Neural cell (in vitro differentiated cells): ENCODE results near the gene NF2. TPM values are rescaled to one million over a fixed set of nuclear protein-coding genes. Genes with fewer than 3 reads are reported as not detected.

Experiments used
- H2AFZ ChIP-seq: fragments of 200-600, 300-800 bp; sonication (generic), shearing (Covaris generic); 2 replicates; pipeline ENCODE4 v1.6.0; 2014; ENCODE audit warnings: low read depth, mild to moderate bottlenecking, antibody characterized with exemption, low read length, moderate library complexity
- H3F3A ChIP-seq: fragments of 200-600 bp; shearing (Covaris generic); 2 replicates; pipeline ENCODE4 v1.6.1; 2016; ENCODE audit warnings: mild to moderate bottlenecking, moderate library complexity, mixed read lengths, antibody characterized with exemption, low read length; ENCODE audit not compliant: insufficient read depth, poor library complexity, severe bottlenecking
- H3K27ac ChIP-seq: fragments of 200-600, 300-800 bp; sonication (generic), shearing (Covaris generic); 2 replicates; pipeline ENCODE4 v1.5.1; 2014; ENCODE audit warnings: mild to moderate bottlenecking, low read length, moderate library complexity
- H3K27me3 ChIP-seq: fragments of 300-800, 200-600 bp; sonication (generic), shearing (Covaris generic); 2 replicates; pipeline ENCODE4 v1.6.0; 2014; ENCODE audit warnings: mild to moderate bottlenecking, low read depth, low read length, moderate library complexity; ENCODE audit not compliant: insufficient read depth
- H3K36me3 ChIP-seq: fragments of 300-800, 200-600 bp; sonication (generic), shearing (Covaris generic); 2 replicates; pipeline ENCODE4 v1.5.1; 2014; ENCODE audit warnings: mild to moderate bottlenecking, antibody characterized with exemption, low read length, moderate library complexity; ENCODE audit not compliant: insufficient read depth
- H3K4me2 ChIP-seq: fragments of 300-800, 200-600 bp; sonication (generic), shearing (Covaris generic); 2 replicates; pipeline ENCODE4 v1.6.0; 2014; ENCODE audit warnings: mild to moderate bottlenecking, low read length
- H3K4me3 ChIP-seq: fragments of 300-800, 200-600 bp; sonication (generic), shearing (Covaris generic); 2 replicates; pipeline ENCODE4 v1.5.1; 2014; ENCODE audit warnings: mild to moderate bottlenecking, low read length, moderate library complexity
- H3K79me2 ChIP-seq: fragments of 200-600 bp; shearing (Covaris generic); replicated peaks from 2 replicates; pipeline ENCODE4 v1.6.0; 2014; ENCODE audit warnings: mild to moderate bottlenecking, low read length, moderate library complexity; ENCODE audit not compliant: insufficient read depth
- H3K9ac ChIP-seq: fragments of 300-800, 200-600 bp; sonication (generic), shearing (Covaris generic); 2 replicates; pipeline ENCODE4 v1.6.1; 2016; ENCODE audit warnings: mild to moderate bottlenecking, low read length, mixed read lengths
- H3K9me2 ChIP-seq: fragments of 200-600 bp; shearing (Covaris generic); 2 replicates; pipeline ENCODE4 v1.6.1; 2016; ENCODE audit warnings: mild to moderate bottlenecking, low read length, mixed read lengths; ENCODE audit not compliant: insufficient read depth
- H3K9me3 ChIP-seq: fragments of 200-600, 300-800 bp; sonication (generic), shearing (Covaris generic); 2 replicates; pipeline ENCODE4 v1.6.1; 2016; ENCODE audit warnings: mild to moderate bottlenecking, mixed run types, low read length, moderate library complexity, mixed read lengths
- H4K20me1 ChIP-seq: fragments of 200-600 bp; shearing (Covaris generic); 2 replicates; pipeline ENCODE4 v1.6.1; 2016; ENCODE audit warnings: mild to moderate bottlenecking, mixed run types; ENCODE audit not compliant: insufficient read depth
- EP300 ChIP-seq: fragments of 450-650 bp; conservative IDR thresholded peaks from 2 replicates; pipeline ENCODE4 v1.6.1; 2014; ENCODE audit warnings: antibody characterized with exemption, mild to moderate bottlenecking, moderate library complexity; ENCODE audit not compliant: poor library complexity, severe bottlenecking
- EZH2 ChIP-seq: fragments of 200-600, 300-800 bp; shearing (Covaris generic), sonication (generic); IDR thresholded peaks from 2 replicates; pipeline ENCODE4 v1.6.1; 2014; ENCODE audit warnings: antibody characterized with exemption, low read length, borderline replicate concordance, mild to moderate bottlenecking; ENCODE audit not compliant: insufficient read depth, poor library complexity, severe bottlenecking
- MXI1 ChIP-seq: fragments of 450-650 bp; conservative IDR thresholded peaks from 2 replicates; pipeline ENCODE4 v1.6.1; 2014; ENCODE audit warnings: antibody characterized with exemption, mild to moderate bottlenecking; ENCODE audit not compliant: poor library complexity, severe bottlenecking
- POLR2AphosphoS5 ChIP-seq: IDR thresholded peaks from 2 replicates; pipeline ENCODE4 v1.6.1; 2012
- RAD21 ChIP-seq: fragments of 450-650 bp; conservative IDR thresholded peaks from 2 replicates; pipeline ENCODE4 v1.6.1; 2014; ENCODE audit warnings: antibody characterized with exemption, mild to moderate bottlenecking, moderate library complexity
- SMC3 ChIP-seq: fragments of 450-650 bp; conservative IDR thresholded peaks from 2 replicates; pipeline ENCODE4 v1.6.1; 2014; ENCODE audit warnings: antibody characterized with exemption, mild to moderate bottlenecking, moderate library complexity; ENCODE audit not compliant: poor library complexity
- TAF1 ChIP-seq: IDR thresholded peaks from 2 replicates; pipeline ENCODE4 v1.6.1; 2012; ENCODE audit warnings: low read depth
- polyA plus RNA-seq: library from polyadenylated mRNA; depleted of rRNA; stranded (reverse); fragments of >200 nt; gene quantifications from 2 replicates; pipeline ENCODE4 v1.2.3, GENCODE V29; 2014
- TF ChIP-seq, protein P1 (sequence below): fragments of 450-650 bp; IDR thresholded peaks from 2 replicates; pipeline ENCODE4 v1.5.1; 2014; ENCODE audit warnings: antibody characterized with exemption, mild to moderate bottlenecking, moderate library complexity; ENCODE audit not compliant: poor library complexity, severe bottlenecking
- TF ChIP-seq, protein P2 (sequence below): IDR thresholded peaks from 2 replicates; pipeline ENCODE4 v1.6.1; 2012; ENCODE audit warnings: borderline replicate concordance

The NF2 gene
- polyA plus RNA-seq, 1 donor from 2014 or later = 18.7 TPM

DNA sequence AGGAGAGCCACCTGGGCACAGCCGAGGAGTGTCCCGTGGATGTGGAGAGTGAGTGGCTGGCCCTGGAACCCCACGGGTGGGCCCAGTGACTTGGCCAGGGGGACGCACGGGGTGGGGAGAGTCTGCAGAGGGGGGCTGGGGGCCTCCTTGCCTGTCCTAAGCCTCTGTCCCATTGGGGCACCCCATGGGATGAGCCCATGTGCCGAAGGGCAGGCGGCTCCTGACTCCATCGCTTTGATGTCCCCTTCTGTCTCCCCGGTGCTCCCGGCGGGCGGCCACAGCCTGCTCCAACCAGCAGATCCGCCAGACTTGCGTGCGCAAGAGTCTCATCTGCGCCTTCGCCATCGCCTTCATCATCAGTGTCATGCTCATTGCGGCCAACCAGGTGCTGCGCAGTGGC is 125.7 kb downstream of the NF2 start:
- no peak overlapping the region for H2AFZ ChIP-seq
- no peaks in the 10 kb centered on the region for H3F3A ChIP-seq
- no peak overlapping the region for H3K9ac ChIP-seq
- H3K9me2 ChIP-seq = no peaks in the 10 kb centered on the region
- no peak overlapping the region for H3K27ac ChIP-seq
- no peaks in the 10 kb centered on the region for H3K27me3 ChIP-seq
- H3K79me2 ChIP-seq = no peaks in the 10 kb centered on the region
- H3K4me3 ChIP-seq = no peak overlapping the region
- TF ChIP-seq TAF1 = no peak
- no peak for TF ChIP-seq MXI1
- TF ChIP-seq, protein P1, sequence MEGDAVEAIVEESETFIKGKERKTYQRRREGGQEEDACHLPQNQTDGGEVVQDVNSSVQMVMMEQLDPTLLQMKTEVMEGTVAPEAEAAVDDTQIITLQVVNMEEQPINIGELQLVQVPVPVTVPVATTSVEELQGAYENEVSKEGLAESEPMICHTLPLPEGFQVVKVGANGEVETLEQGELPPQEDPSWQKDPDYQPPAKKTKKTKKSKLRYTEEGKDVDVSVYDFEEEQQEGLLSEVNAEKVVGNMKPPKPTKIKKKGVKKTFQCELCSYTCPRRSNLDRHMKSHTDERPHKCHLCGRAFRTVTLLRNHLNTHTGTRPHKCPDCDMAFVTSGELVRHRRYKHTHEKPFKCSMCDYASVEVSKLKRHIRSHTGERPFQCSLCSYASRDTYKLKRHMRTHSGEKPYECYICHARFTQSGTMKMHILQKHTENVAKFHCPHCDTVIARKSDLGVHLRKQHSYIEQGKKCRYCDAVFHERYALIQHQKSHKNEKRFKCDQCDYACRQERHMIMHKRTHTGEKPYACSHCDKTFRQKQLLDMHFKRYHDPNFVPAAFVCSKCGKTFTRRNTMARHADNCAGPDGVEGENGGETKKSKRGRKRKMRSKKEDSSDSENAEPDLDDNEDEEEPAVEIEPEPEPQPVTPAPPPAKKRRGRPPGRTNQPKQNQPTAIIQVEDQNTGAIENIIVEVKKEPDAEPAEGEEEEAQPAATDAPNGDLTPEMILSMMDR = no peak
- no peak for TF ChIP-seq EZH2
- no peak for TF ChIP-seq EP300
- TF ChIP-seq, protein P2, sequence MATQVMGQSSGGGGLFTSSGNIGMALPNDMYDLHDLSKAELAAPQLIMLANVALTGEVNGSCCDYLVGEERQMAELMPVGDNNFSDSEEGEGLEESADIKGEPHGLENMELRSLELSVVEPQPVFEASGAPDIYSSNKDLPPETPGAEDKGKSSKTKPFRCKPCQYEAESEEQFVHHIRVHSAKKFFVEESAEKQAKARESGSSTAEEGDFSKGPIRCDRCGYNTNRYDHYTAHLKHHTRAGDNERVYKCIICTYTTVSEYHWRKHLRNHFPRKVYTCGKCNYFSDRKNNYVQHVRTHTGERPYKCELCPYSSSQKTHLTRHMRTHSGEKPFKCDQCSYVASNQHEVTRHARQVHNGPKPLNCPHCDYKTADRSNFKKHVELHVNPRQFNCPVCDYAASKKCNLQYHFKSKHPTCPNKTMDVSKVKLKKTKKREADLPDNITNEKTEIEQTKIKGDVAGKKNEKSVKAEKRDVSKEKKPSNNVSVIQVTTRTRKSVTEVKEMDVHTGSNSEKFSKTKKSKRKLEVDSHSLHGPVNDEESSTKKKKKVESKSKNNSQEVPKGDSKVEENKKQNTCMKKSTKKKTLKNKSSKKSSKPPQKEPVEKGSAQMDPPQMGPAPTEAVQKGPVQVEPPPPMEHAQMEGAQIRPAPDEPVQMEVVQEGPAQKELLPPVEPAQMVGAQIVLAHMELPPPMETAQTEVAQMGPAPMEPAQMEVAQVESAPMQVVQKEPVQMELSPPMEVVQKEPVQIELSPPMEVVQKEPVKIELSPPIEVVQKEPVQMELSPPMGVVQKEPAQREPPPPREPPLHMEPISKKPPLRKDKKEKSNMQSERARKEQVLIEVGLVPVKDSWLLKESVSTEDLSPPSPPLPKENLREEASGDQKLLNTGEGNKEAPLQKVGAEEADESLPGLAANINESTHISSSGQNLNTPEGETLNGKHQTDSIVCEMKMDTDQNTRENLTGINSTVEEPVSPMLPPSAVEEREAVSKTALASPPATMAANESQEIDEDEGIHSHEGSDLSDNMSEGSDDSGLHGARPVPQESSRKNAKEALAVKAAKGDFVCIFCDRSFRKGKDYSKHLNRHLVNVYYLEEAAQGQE = no peak
- TF ChIP-seq POLR2AphosphoS5 = no peak
- no peak for TF ChIP-seq SMC3
- no peak for TF ChIP-seq RAD21
- no peak overlapping the region for H3K4me2 ChIP-seq
- no peaks in the 10 kb centered on the region for H3K9me3 ChIP-seq
- H3K36me3 ChIP-seq = no peaks in the 10 kb centered on the region
- H4K20me1 ChIP-seq = no peaks in the 10 kb centered on the region

DNA sequence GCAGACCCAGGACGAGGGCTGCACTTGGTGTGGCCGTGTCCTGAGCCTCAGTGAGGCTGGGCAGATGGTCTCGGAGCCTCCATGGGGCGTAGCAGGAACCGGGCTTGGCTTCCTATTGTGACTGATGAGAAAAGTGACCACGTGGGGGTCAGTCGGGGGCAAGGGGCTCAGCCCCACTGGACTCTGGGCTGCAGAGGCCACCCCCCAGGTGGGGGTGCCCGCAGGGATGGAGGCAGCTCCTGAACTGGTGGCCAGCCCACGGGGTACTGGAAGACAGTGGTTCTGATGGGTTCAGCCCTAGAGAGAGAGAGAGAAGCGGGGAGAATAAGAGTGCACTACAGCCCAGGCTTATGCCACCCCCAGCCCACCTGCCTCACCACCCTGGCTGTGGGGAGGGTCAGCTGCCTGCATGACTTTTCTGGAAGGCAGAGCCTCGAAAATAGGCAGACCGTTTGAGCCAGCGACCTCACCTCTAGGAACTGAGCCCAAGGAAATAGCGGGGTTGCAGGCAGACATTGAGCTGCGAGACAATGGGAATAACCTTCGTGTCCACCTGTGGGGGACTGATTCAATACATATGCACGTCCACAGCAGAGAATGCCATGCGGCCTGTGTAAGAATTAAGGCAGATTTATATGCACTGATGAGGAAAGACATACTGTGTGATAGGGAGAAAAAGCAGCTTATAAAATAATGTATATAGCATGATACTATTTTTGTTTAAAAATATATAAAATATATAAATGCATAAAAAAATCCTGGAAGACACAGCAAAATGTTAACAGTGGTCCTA is 127.8 kb downstream of the NF2 start:
- H3K9me2 ChIP-seq = no peaks in the 10 kb centered on the region
- TF ChIP-seq POLR2AphosphoS5 = no peak
- no peak for TF ChIP-seq EP300
- no peak for TF ChIP-seq SMC3
- no peak for TF ChIP-seq EZH2
- no peak for TF ChIP-seq TAF1
- TF ChIP-seq, protein P2 = no peak
- TF ChIP-seq RAD21 = no peak
- TF ChIP-seq, protein P1 = no peak
- TF ChIP-seq MXI1 = no peak
- no peak overlapping the region for H2AFZ ChIP-seq
- no peak overlapping the region for H3K4me3 ChIP-seq
- H3K79me2 ChIP-seq = no peaks in the 10 kb centered on the region
- H4K20me1 ChIP-seq = no peaks in the 10 kb centered on the region
- no peaks in the 10 kb centered on the region for H3K36me3 ChIP-seq
- no peak overlapping the region for H3K27ac ChIP-seq
- H3K9ac ChIP-seq = no peak overlapping the region
- no peaks in the 10 kb centered on the region for H3F3A ChIP-seq
- H3K27me3 ChIP-seq = no peaks in the 10 kb centered on the region
- H3K4me2 ChIP-seq = no peak overlapping the region
- no peaks in the 10 kb centered on the region for H3K9me3 ChIP-seq
